Osteoblast (primary cell): ENCODE measurements around the gene NES. TPM values are rescaled to one million over a fixed set of nuclear protein-coding genes. Genes with fewer than 3 reads are reported as not detected.

Experiments used
- DNase-seq: peaks from one replicate; pipeline ENCODE4 v3.0.0; 2011; ENCODE audit warnings: low spot score, mixed read lengths; ENCODE audit not compliant: insufficient read length; ENCODE audit errors: missing footprints
- H2AFZ ChIP-seq: 2 replicates; pipeline ENCODE4 v1.6.0; 2011; ENCODE audit warnings: mild to moderate bottlenecking, low read length
- H3K27ac ChIP-seq: 2 replicates; pipeline ENCODE4 v1.5.1; 2011; ENCODE audit warnings: mild to moderate bottlenecking, low read depth, low read length, moderate library complexity
- H3K27me3 ChIP-seq: 2 replicates; pipeline ENCODE4 v1.6.0; 2012; ENCODE audit warnings: mild to moderate bottlenecking, control low read depth, inconsistent platforms, low read length, moderate library complexity; ENCODE audit not compliant: insufficient read depth
- H3K36me3 ChIP-seq: 2 replicates; pipeline ENCODE4 v1.5.1; 2011; ENCODE audit warnings: mild to moderate bottlenecking, low read length, control low read depth, moderate library complexity; ENCODE audit not compliant: insufficient read depth
- H3K4me1 ChIP-seq: 2 replicates; pipeline ENCODE4 v1.5.1; 2011; ENCODE audit warnings: mild to moderate bottlenecking, low read length, control low read depth, moderate library complexity; ENCODE audit not compliant: insufficient read depth
- H3K4me2 ChIP-seq: 2 replicates; pipeline ENCODE4 v1.6.0; 2011; ENCODE audit warnings: mild to moderate bottlenecking, low read length; ENCODE audit not compliant: insufficient read depth
- H3K4me3 ChIP-seq: fragments of 200-600 bp; sonication (generic); 3 replicates; pipeline ENCODE4 v1.5.1; 2012; ENCODE audit warnings: mild to moderate bottlenecking, low read length, inconsistent platforms; ENCODE audit not compliant: insufficient read depth
- H3K79me2 ChIP-seq: 2 replicates; pipeline ENCODE4 v1.6.0; 2012; ENCODE audit warnings: mild to moderate bottlenecking, low read length, control low read depth, inconsistent platforms; ENCODE audit not compliant: insufficient read depth
- H3K9me3 ChIP-seq: 2 replicates; pipeline ENCODE4 v1.5.1; 2011; ENCODE audit warnings: low read depth, low read length, control low read depth
- H4K20me1 ChIP-seq: 2 replicates; pipeline ENCODE4 v1.6.0; 2012; ENCODE audit warnings: mild to moderate bottlenecking, low read length, control low read depth; ENCODE audit not compliant: insufficient read depth
- total RNA-seq: library from RNA; depleted of rRNA; stranded (reverse); fragments of >200 nt; gene quantifications from 2 replicates; pipeline ENCODE4 v1.2.3, GENCODE V29; 2012
- TF ChIP-seq, protein P1 (sequence below): IDR thresholded peaks from 2 replicates; pipeline ENCODE4 v1.5.1; 2011; ENCODE audit warnings: mild to moderate bottlenecking, low read depth, low read length, moderate library complexity; ENCODE audit errors: extremely low read depth

NES gene, protein sequence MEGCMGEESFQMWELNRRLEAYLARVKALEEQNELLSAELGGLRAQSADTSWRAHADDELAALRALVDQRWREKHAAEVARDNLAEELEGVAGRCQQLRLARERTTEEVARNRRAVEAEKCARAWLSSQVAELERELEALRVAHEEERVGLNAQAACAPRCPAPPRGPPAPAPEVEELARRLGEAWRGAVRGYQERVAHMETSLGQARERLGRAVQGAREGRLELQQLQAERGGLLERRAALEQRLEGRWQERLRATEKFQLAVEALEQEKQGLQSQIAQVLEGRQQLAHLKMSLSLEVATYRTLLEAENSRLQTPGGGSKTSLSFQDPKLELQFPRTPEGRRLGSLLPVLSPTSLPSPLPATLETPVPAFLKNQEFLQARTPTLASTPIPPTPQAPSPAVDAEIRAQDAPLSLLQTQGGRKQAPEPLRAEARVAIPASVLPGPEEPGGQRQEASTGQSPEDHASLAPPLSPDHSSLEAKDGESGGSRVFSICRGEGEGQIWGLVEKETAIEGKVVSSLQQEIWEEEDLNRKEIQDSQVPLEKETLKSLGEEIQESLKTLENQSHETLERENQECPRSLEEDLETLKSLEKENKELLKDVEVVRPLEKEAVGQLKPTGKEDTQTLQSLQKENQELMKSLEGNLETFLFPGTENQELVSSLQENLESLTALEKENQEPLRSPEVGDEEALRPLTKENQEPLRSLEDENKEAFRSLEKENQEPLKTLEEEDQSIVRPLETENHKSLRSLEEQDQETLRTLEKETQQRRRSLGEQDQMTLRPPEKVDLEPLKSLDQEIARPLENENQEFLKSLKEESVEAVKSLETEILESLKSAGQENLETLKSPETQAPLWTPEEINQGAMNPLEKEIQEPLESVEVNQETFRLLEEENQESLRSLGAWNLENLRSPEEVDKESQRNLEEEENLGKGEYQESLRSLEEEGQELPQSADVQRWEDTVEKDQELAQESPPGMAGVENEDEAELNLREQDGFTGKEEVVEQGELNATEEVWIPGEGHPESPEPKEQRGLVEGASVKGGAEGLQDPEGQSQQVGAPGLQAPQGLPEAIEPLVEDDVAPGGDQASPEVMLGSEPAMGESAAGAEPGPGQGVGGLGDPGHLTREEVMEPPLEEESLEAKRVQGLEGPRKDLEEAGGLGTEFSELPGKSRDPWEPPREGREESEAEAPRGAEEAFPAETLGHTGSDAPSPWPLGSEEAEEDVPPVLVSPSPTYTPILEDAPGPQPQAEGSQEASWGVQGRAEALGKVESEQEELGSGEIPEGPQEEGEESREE (N-terminal part only)
- 0.36 and 1.5 TPM in 2 replicates for total RNA-seq

DNA sequence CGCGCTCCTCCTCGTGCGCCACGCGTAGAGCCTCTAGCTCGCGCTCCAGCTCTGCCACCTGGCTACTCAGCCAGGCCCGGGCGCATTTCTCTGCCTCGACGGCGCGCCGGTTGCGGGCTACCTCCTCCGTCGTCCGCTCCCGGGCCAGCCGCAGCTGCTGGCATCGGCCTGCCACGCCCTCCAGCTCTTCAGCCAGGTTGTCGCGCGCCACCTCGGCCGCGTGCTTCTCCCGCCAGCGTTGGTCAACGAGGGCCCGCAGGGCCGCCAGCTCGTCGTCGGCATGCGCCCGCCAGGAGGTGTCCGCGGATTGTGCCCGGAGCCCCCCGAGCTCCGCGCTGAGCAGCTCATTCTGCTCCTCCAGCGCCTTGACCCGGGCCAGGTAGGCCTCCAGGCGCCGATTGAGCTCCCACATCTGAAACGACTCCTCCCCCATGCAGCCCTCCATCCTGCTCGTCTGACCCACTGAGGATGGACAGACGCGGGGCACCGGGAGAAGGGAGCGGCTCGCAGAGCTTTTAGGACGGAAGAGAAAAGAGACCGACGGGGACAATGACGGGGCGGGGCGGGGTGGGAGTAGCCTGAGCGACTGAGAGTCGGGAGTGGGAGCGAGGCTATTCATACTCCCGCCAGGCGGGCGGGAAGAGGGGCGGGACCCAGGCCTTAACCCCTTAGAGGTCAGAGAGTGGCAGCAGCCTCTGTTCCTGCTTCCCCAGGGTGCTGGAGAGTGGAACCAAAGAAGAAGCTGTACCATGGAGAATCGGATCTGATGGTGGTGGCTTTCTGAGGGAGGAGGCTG lies at the start of gene NES:
TSS of gene NES (minus strand) at position 588 of the 796 bp plus-strand sequence. CDS start at position 445, 143 bp downstream.
- H3K4me1 ChIP-seq, result peaks cover 16% of the 10 kb centered on the region
- TF ChIP-seq, protein P1, sequence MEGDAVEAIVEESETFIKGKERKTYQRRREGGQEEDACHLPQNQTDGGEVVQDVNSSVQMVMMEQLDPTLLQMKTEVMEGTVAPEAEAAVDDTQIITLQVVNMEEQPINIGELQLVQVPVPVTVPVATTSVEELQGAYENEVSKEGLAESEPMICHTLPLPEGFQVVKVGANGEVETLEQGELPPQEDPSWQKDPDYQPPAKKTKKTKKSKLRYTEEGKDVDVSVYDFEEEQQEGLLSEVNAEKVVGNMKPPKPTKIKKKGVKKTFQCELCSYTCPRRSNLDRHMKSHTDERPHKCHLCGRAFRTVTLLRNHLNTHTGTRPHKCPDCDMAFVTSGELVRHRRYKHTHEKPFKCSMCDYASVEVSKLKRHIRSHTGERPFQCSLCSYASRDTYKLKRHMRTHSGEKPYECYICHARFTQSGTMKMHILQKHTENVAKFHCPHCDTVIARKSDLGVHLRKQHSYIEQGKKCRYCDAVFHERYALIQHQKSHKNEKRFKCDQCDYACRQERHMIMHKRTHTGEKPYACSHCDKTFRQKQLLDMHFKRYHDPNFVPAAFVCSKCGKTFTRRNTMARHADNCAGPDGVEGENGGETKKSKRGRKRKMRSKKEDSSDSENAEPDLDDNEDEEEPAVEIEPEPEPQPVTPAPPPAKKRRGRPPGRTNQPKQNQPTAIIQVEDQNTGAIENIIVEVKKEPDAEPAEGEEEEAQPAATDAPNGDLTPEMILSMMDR, result no peak
- H4K20me1 ChIP-seq, result no peaks in the 10 kb centered on the region
- H3K27ac ChIP-seq, result no peak within 1 kb of the TSS
- H3K4me2 ChIP-seq, result peak within 1 kb of the TSS; percentile 97
- H3K79me2 ChIP-seq, result no peaks in the 10 kb centered on the region
- peak within 1 kb of the TSS; percentile 94 for H2AFZ ChIP-seq
- H3K9me3 ChIP-seq, result no peaks in the 10 kb centered on the region
- no peaks in the 10 kb centered on the region for H3K36me3 ChIP-seq
- peaks cover 24% of the 10 kb centered on the region for H3K27me3 ChIP-seq
- peak; percentile 94 for DNase-seq
- peak within 1 kb of the TSS; percentile 68 for H3K4me3 ChIP-seq

DNA sequence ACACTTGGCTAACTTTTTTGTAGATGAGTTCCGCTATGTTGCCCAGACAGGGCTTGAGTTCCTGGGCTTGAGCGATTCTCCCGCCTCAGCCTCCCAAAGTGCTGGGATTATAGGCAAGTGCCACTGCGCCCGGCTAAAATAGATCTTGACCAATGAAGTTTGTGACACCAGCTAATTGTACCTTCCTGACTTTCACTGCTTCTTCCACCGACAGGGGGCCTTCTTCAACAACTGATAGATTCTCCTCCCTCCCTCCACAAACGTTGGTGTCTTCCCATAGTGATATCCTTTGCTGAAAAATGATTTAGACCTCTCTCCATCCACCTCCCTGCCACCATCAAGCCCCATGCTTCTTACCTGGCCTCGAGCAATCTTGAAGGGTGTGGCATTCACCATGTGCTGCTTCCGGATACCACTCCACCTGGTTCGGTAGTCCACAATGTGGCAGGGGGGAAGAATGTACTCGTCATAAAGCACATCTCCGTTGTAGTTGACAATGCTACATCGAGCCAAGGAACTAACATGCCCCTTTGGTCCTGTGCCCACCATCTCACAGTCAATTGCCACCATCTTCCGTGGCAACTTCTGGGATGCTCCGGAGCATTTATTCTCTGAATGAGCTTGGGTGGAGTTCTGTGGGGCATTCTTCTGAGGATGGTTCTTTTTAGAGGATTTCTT lies 49.5 kb upstream of the NES start:
- H3K9me3 ChIP-seq, result no peaks in the 10 kb centered on the region
- no peaks in the 10 kb centered on the region for H3K27me3 ChIP-seq
- H3K36me3 ChIP-seq, result peaks cover 30% of the 10 kb centered on the region
- TF ChIP-seq, protein P1, result peak; percentile 69
- H2AFZ ChIP-seq, result no peak overlapping the region
- H3K4me1 ChIP-seq, result peaks cover 38% of the 10 kb centered on the region
- H3K79me2 ChIP-seq, result peaks cover 69% of the 10 kb centered on the region
- peak overlapping the region; percentile 82 for H3K4me3 ChIP-seq
- peaks cover 47% of the 10 kb centered on the region for H4K20me1 ChIP-seq
- peak overlapping the region; percentile 94 for H3K4me2 ChIP-seq
- peak; percentile 93 for DNase-seq
- H3K27ac ChIP-seq, result peak overlapping the region; percentile 100

DNA sequence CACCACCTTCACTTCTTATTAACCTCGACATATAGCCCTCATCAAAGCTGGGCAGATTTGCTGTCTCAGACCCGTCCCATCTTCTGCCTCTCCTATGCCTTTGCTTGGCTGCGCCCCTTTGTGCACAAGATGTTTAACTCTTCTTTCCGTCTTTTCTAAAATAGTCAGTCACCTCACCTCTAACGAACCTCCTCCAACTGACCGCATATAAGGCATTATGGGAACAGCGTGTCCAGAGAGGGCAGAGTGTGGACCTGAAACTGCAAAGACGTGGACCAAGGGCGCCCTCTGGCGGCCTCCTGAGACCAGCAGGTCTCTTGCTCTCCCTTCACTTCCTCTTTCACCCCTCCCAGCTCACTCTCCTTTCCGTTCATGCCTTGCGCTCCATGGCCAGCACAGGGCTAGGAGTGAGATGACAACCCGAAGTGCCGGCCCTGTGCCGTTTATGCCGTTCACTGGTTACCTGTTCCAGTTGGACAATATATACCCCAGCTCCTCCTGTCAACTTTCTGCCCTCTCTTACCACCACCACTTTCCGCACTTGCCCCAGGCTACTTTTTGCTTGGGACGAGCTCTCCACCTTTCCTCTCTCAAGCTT lies 48.6 kb upstream of the NES start:
- H3K9me3 ChIP-seq, result no peaks in the 10 kb centered on the region
- peak; percentile 97 for DNase-seq
- H3K4me3 ChIP-seq, result peak overlapping the region; percentile 82
- H3K27me3 ChIP-seq, result no peaks in the 10 kb centered on the region
- H4K20me1 ChIP-seq, result peaks cover 50% of the 10 kb centered on the region
- H3K4me1 ChIP-seq, result peaks cover 38% of the 10 kb centered on the region
- peaks cover 74% of the 10 kb centered on the region for H3K79me2 ChIP-seq
- TF ChIP-seq, protein P1, result peak; percentile 98
- no peak overlapping the region for H2AFZ ChIP-seq
- H3K36me3 ChIP-seq, result peaks cover 35% of the 10 kb centered on the region
- H3K27ac ChIP-seq, result peak overlapping the region; percentile 30
- H3K4me2 ChIP-seq, result peak overlapping the region; percentile 94
